SU-DHL-6 (cell line): ENCODE measurements around the gene FGFRL1.

Experiments
- H2AFZ ChIP-seq: fragments of 200-600 bp; sonication (generic); 2 replicates; pipeline ENCODE4 v1.6.1; 2014; ENCODE audit warnings: low read depth, mild to moderate bottlenecking, moderate library complexity, mixed read lengths, antibody characterized with exemption, low read length; ENCODE audit not compliant: severe bottlenecking
- H3F3A ChIP-seq: fragments of 200-600 bp; shearing (Covaris generic); 2 replicates; pipeline ENCODE4 v1.6.0; 2016; ENCODE audit warnings: antibody characterized with exemption, mild to moderate bottlenecking; ENCODE audit not compliant: insufficient read depth
- H3K27ac ChIP-seq: fragments of 200-600 bp; sonication (generic); 2 replicates; pipeline ENCODE4 v1.5.1; 2016; ENCODE audit warnings: low read depth, mild to moderate bottlenecking, low read length, moderate library complexity, mixed read lengths
- H3K27me3 ChIP-seq: fragments of 200-600 bp; sonication (generic), shearing (Covaris generic); 2 replicates; pipeline ENCODE4 v1.6.0; 2014; ENCODE audit warnings: mild to moderate bottlenecking, low read length
- H3K36me3 ChIP-seq: fragments of 200-600 bp; sonication (generic); 2 replicates; pipeline ENCODE4 v1.6.1; 2014; ENCODE audit warnings: mild to moderate bottlenecking, low read length, mixed read lengths
- H3K4me2 ChIP-seq: fragments of 300-600, 200-600 bp; shearing (Covaris generic), sonication (generic); 2 replicates; pipeline ENCODE4 v1.6.0; 2014; ENCODE audit warnings: low read length, low read depth, mild to moderate bottlenecking; ENCODE audit not compliant: poor library complexity, severe bottlenecking
- H3K4me3 ChIP-seq: fragments of 200-600 bp; sonication (generic); 2 replicates; pipeline ENCODE4 v1.5.1; 2014; ENCODE audit warnings: antibody characterized with exemption, low read length, mild to moderate bottlenecking, mixed read lengths; ENCODE audit not compliant: insufficient read depth, poor library complexity, severe bottlenecking
- H3K79me2 ChIP-seq: fragments of 200-600 bp; sonication (generic); 2 replicates; pipeline ENCODE4 v1.6.1; 2014; ENCODE audit warnings: mild to moderate bottlenecking, low read length, moderate library complexity; ENCODE audit not compliant: insufficient read depth
- H3K9ac ChIP-seq: fragments of 200-600 bp; sonication (generic); 2 replicates; pipeline ENCODE4 v1.7.0; 2014; ENCODE audit warnings: mild to moderate bottlenecking, low read length
- H3K9me2 ChIP-seq: fragments of 200-600 bp; sonication (generic); replicated peaks from 2 replicates; pipeline ENCODE4 v1.6.1; 2014; ENCODE audit warnings: low read length; ENCODE audit not compliant: insufficient read depth
- H3K9me3 ChIP-seq: fragments of 200-600 bp; sonication (generic); 2 replicates; pipeline ENCODE4 v1.6.1; 2014; ENCODE audit warnings: low read length, mixed read lengths; ENCODE audit not compliant: insufficient read depth
- H4K20me1 ChIP-seq: fragments of 200-600 bp; sonication (generic); 2 replicates; pipeline ENCODE4 v1.6.1; 2014; ENCODE audit warnings: low read depth, mild to moderate bottlenecking, antibody characterized with exemption, low read length, moderate library complexity, mixed read lengths
- EZH2phosphoT487 ChIP-seq: fragments of 200-600 bp; sonication (generic), shearing (Covaris generic); conservative IDR thresholded peaks from 2 replicates; pipeline ENCODE4 v1.6.1; 2018; ENCODE audit warnings: mild to moderate bottlenecking, antibody characterized with exemption, low read length, moderate library complexity, mixed read lengths
- TF ChIP-seq, protein P1 (sequence below): fragments of 200-600 bp; sonication (generic); IDR thresholded peaks from one replicate; pipeline ENCODE4 v1.5.1; 2017; ENCODE audit warnings: antibody characterized with exemption, mild to moderate bottlenecking, low read length, moderate library complexity; ENCODE audit not compliant: insufficient read depth, poor library complexity, severe bottlenecking

Gene FGFRL1

DNA sequence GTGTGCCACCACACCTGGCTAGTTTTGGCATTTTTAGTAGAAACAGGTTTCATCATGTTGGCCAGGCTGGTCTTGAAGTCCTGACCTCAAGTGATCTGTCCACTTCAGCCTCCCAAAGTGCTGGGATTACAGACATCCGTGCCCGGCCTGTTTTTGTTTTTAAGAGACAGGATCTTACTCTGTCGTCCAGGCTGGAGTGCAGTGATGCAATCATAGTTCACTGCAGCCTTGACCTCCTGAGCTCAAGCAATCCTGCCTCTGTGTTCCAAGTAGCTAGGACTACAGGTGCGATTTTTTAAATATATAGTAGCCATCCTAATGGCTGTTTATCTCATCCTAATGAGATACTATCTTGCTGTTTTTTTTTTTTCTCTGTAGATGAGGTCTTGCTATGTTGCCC, 54.3 kb downstream of the FGFRL1 start:
- H3K9ac ChIP-seq: no peak overlapping the region
- no peak overlapping the region for H3K27ac ChIP-seq
- H3F3A ChIP-seq: no peaks in the 10 kb centered on the region
- no peaks in the 10 kb centered on the region for H3K9me3 ChIP-seq
- H3K4me3 ChIP-seq: no peak overlapping the region
- no peaks in the 10 kb centered on the region for H3K79me2 ChIP-seq
- no peaks in the 10 kb centered on the region for H3K27me3 ChIP-seq
- H3K36me3 ChIP-seq: no peaks in the 10 kb centered on the region
- no peak for TF ChIP-seq EZH2phosphoT487
- TF ChIP-seq, protein P1, sequence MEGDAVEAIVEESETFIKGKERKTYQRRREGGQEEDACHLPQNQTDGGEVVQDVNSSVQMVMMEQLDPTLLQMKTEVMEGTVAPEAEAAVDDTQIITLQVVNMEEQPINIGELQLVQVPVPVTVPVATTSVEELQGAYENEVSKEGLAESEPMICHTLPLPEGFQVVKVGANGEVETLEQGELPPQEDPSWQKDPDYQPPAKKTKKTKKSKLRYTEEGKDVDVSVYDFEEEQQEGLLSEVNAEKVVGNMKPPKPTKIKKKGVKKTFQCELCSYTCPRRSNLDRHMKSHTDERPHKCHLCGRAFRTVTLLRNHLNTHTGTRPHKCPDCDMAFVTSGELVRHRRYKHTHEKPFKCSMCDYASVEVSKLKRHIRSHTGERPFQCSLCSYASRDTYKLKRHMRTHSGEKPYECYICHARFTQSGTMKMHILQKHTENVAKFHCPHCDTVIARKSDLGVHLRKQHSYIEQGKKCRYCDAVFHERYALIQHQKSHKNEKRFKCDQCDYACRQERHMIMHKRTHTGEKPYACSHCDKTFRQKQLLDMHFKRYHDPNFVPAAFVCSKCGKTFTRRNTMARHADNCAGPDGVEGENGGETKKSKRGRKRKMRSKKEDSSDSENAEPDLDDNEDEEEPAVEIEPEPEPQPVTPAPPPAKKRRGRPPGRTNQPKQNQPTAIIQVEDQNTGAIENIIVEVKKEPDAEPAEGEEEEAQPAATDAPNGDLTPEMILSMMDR: no peak
- H3K9me2 ChIP-seq: no peaks in the 10 kb centered on the region
- H4K20me1 ChIP-seq: no peaks in the 10 kb centered on the region
- no peak overlapping the region for H3K4me2 ChIP-seq
- H2AFZ ChIP-seq: no peak overlapping the region

DNA sequence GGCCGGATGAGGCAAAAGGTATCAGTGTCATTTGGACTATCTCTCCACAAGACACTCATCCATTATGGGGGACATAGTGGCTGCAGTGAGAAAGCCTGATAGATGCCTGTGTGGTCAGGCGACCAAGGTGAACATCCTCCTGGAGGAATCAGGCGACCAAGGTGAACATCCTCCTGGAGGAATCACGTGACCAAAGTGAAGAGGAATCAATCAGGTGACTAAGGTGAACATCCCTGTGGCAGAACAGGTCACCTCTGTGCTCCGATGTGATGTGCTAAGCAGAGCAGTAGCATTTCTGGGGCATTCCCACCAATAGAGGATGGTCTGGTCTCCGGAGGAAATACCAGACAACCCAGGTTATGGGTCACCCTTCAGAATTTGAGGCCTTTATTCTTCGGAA, 58.0 kb downstream of the FGFRL1 start:
- H3K9ac ChIP-seq: no peak overlapping the region
- H3K27me3 ChIP-seq: no peaks in the 10 kb centered on the region
- H3K4me3 ChIP-seq: no peak overlapping the region
- TF ChIP-seq EZH2phosphoT487: no peak
- TF ChIP-seq, protein P1: no peak
- H3K27ac ChIP-seq: no peak overlapping the region
- H3F3A ChIP-seq: no peaks in the 10 kb centered on the region
- no peaks in the 10 kb centered on the region for H3K79me2 ChIP-seq
- no peaks in the 10 kb centered on the region for H3K9me2 ChIP-seq
- H3K36me3 ChIP-seq: no peaks in the 10 kb centered on the region
- H2AFZ ChIP-seq: no peak overlapping the region
- no peaks in the 10 kb centered on the region for H3K9me3 ChIP-seq
- no peaks in the 10 kb centered on the region for H4K20me1 ChIP-seq
- H3K4me2 ChIP-seq: no peak overlapping the region

DNA sequence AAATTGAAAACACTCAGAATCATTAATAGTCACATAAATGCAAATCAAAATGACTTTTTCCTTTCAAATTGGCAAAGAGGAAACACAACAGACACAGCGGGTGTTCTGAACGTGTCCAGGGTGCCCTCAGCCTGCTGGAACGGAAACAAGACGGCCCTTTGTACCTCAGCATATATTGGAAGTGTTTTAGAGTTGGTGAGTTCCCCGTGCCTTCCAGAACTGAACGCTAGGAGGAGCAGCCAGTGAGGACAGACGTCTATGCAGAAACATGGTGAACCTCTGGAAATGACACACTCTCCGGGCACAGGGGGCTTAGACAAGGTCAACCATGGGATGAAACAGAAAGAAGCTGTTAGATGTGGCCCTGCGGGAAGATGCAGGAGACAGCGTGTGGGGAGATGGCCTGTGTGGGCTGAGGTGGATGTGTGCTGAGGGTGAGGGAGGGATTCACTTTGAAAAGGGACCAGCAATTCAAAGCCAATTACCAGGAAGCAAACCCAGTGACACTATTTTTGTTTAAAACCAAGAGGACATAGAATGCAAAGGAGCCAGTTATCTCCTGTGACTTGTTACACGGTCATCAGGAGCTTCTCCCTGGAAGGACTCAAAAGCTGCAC, 61.5 kb downstream of the FGFRL1 start:
- Histone ChIP-seq H3K9ac (no peak overlapping the region), H3K27me3 (no peaks in the 10 kb centered on the region), H3K4me3 (no peak overlapping the region), H3K79me2 (no peaks in the 10 kb centered on the region), H3K9me3 (no peaks in the 10 kb centered on the region), H3K36me3 (no peaks in the 10 kb centered on the region), H3K9me2 (no peaks in the 10 kb centered on the region), H3F3A (no peaks in the 10 kb centered on the region), H2AFZ (no peak overlapping the region), H4K20me1 (no peaks in the 10 kb centered on the region), H3K4me2 (no peak overlapping the region), H3K27ac (no peak overlapping the region)
- TF ChIP-seq EZH2phosphoT487: no peak
- TF ChIP-seq, protein P1: peak; percentile 47
